Activated gamma-delta T cell treated with Interleukin-2 at 50 U/mL for 16 hours (primary cell): ENCODE measurements around the gene MAPK1.
"Not testable (repeated sequence)": the region's sequence is repeated elsewhere in the genome, so short reads cannot be mapped to it uniquely, and the experiment has no call there.

Experiments
- DNase-seq: peaks from one replicate; pipeline ENCODE4 v3.0.0-alpha.2; 2020

The MAPK1 gene

GRCh38 chr22:21867528-21868266 is at the start of gene MAPK1:
TSS of gene MAPK1 (minus strand) at chr22:21867645. CDS start at chr22:21867440, 205 bp downstream.
- peak; percentile 93 for DNase-seq

GRCh38 chr22:21916309-21916918 is 49.0 kb upstream of the MAPK1 start:
- no peak for DNase-seq

GRCh38 chr22:21915624-21916308 is 48.3 kb upstream of the MAPK1 start:
- no peak for DNase-seq

- not testable (repeated sequence) for DNase-seq
These were observed 46.7 kb upstream of the MAPK1 start for GRCh38 chr22:21914033-21914642.

GRCh38 chr22:21910367-21910766 is 42.9 kb upstream of the MAPK1 start:
- not testable (repeated sequence) for DNase-seq

- DNase-seq: no peak
These were observed 42.4 kb upstream of the MAPK1 start for GRCh38 chr22:21909871-21910270.

GRCh38 chr22:21907638-21908522 is 40.4 kb upstream of the MAPK1 start:
- no peak for DNase-seq

GRCh38 chr22:21905234-21905633 is 37.8 kb upstream of the MAPK1 start:
- DNase-seq: not testable (repeated sequence)

GRCh38 chr22:21904250-21904789 is 36.9 kb upstream of the MAPK1 start:
- DNase-seq: no peak

- DNase-seq: no peak
These were observed 35.8 kb upstream of the MAPK1 start for GRCh38 chr22:21903283-21903682.

- DNase-seq: no peak
These were observed 35.0 kb upstream of the MAPK1 start for GRCh38 chr22:21902296-21903087.

- no peak for DNase-seq
These were observed 31.0 kb upstream of the MAPK1 start for GRCh38 chr22:21898354-21898896.

- no peak for DNase-seq
These were observed 29.6 kb upstream of the MAPK1 start for GRCh38 chr22:21896951-21897513.

GRCh38 chr22:21896275-21896674 is 28.8 kb upstream of the MAPK1 start:
- DNase-seq: not testable (repeated sequence)

- DNase-seq: no peak
These were observed 27.4 kb upstream of the MAPK1 start for GRCh38 chr22:21894799-21895198.

- DNase-seq: no peak
These were observed 22.0 kb upstream of the MAPK1 start for GRCh38 chr22:21889251-21889990.

- no peak for DNase-seq
These were observed 20.4 kb upstream of the MAPK1 start for GRCh38 chr22:21887841-21888240.

GRCh38 chr22:21883930-21884329 is 16.5 kb upstream of the MAPK1 start:
- not testable (repeated sequence) for DNase-seq

GRCh38 chr22:21882754-21883333 is 15.4 kb upstream of the MAPK1 start:
- DNase-seq: not testable (repeated sequence)
